Measurements from ENCODE around the gene ATF4. TPM values are rescaled to one million over a fixed set of nuclear protein-coding genes. Genes with fewer than 3 reads are reported as not detected.

ATF4 gene
- total RNA-seq, 1 donor from 2014 or later, result 508 TPM

DNA sequence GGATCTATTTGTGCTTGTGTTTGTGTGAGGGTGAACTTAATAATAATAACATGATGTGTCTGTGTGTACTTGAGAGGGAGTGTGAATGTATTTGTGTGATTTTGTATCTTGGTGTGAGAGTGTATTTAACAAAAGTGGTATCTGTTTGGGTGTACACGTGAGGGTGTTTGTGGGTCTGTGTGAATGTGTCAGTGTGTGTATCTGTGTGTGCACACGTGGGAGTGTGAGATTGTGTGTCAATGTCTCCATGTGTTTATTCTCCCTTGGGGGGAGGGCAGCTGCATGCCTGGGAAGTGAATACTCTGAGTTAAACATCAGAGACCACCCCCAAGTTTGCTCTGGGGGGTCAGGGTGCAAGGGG is 27.2 kb downstream of the ATF4 start:
- DNase-seq (ENCODE audit: low read depth) (no peak), FAIRE-seq (no peak)
- H3K36me3 Mint-ChIP-seq (ENCODE audit: low read depth, unreplicated experiment), result no peaks in the 10 kb centered on the region
- H3K4me1 Mint-ChIP-seq (ENCODE audit: low read depth, unreplicated experiment), result peaks cover 12% of the 10 kb centered on the region
- peaks cover 60% of the 10 kb centered on the region for H3K27me3 Mint-ChIP-seq (ENCODE audit: low read depth, unreplicated experiment)
- no peak overlapping the region for H3K27ac ChIP-seq (ENCODE audit: low read depth, low read length)
- H3K27me3 ChIP-seq (ENCODE audit: insufficient read depth, low read length), result peaks cover 22% of the 10 kb centered on the region
- TF ChIP-seq CTCF (IDR thresholded peaks at IDR 0.05; ENCODE audit: insufficient read depth, low read depth, low read length) (no peak), EZH2 (IDR thresholded peaks at IDR 0.05; ENCODE audit: insufficient read depth, low read length) (no peak)
- H3K4me1 ChIP-seq (ENCODE audit: insufficient read depth, low read length), result peaks cover 3% of the 10 kb centered on the region
- no peak overlapping the region for H3K4me3 Mint-ChIP-seq (ENCODE audit: unreplicated experiment)
- H4K20me1 ChIP-seq (ENCODE audit: insufficient read depth, low read length), result no peaks in the 10 kb centered on the region
- H3K9me3 Mint-ChIP-seq (ENCODE audit: unreplicated experiment), result no peaks in the 10 kb centered on the region
- H2AFZ ChIP-seq (ENCODE audit: low read depth, low read length), result no peak overlapping the region
- H3K9me3 ChIP-seq (ENCODE audit: insufficient read depth, low read depth, low read length), result no peaks in the 10 kb centered on the region
- no peaks in the 10 kb centered on the region for H3K36me3 ChIP-seq (ENCODE audit: insufficient read depth, low read length)
- H3K4me3 ChIP-seq (ENCODE audit: insufficient read depth, low read depth, low read length), result no peak overlapping the region
- no peak overlapping the region for H3K4me2 ChIP-seq (ENCODE audit: low read length)
- H3K9ac ChIP-seq (ENCODE audit: low read length), result no peak overlapping the region
- no peak overlapping the region for H3K27ac Mint-ChIP-seq (ENCODE audit: unreplicated experiment)
- no peaks in the 10 kb centered on the region for H3K79me2 ChIP-seq (ENCODE audit: insufficient read depth, low read length)

DNA sequence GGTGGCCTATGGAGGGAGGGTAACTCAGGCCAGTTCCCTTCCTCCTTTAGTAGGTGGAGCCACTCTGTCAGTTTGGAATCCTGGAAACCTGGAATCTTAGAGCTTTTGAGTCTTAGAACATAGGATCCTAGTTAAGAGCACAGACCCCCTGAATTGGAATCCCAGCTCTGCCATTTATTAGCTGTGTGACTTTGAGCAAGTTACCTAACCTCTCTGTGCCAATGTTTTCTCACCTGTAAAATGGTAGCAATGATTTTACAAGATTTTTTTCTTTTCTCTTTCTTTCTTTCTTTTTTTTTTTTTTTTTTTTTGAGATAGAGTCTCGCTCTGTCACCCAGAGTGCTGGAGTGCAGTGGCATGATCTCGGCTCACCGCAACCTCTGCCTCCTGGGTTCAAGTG is 33.1 kb downstream of the ATF4 start:
- no peaks in the 10 kb centered on the region for H3K9me3 ChIP-seq (ENCODE audit: insufficient read depth, low read depth, low read length)
- DNase-seq (ENCODE audit: low read depth) (no peak), FAIRE-seq (no peak)
- H3K27me3 ChIP-seq (ENCODE audit: insufficient read depth, low read length), result peaks cover 45% of the 10 kb centered on the region
- no peak overlapping the region for H3K27ac ChIP-seq (ENCODE audit: low read depth, low read length)
- TF ChIP-seq CTCF (IDR thresholded peaks at IDR 0.05; ENCODE audit: insufficient read depth, low read depth, low read length), result no peak
- no peak for TF ChIP-seq EZH2 (IDR thresholded peaks at IDR 0.05; ENCODE audit: insufficient read depth, low read length)
- Mint-ChIP-seq H3K27ac (ENCODE audit: unreplicated experiment) (no peak overlapping the region), H3K27me3 (ENCODE audit: low read depth, unreplicated experiment) (peaks cover 59% of the 10 kb centered on the region), H3K4me1 (ENCODE audit: low read depth, unreplicated experiment) (no peaks in the 10 kb centered on the region), H3K4me3 (ENCODE audit: unreplicated experiment) (no peak overlapping the region), H3K9me3 (ENCODE audit: unreplicated experiment) (no peaks in the 10 kb centered on the region), H3K36me3 (ENCODE audit: low read depth, unreplicated experiment) (peaks cover 3% of the 10 kb centered on the region)
- H3K4me3 ChIP-seq (ENCODE audit: insufficient read depth, low read depth, low read length), result no peak overlapping the region
- no peak overlapping the region for H3K9ac ChIP-seq (ENCODE audit: low read length)
- H3K4me2 ChIP-seq (ENCODE audit: low read length), result no peak overlapping the region
- no peaks in the 10 kb centered on the region for H3K79me2 ChIP-seq (ENCODE audit: insufficient read depth, low read length)
- no peaks in the 10 kb centered on the region for H3K4me1 ChIP-seq (ENCODE audit: insufficient read depth, low read length)
- H4K20me1 ChIP-seq (ENCODE audit: insufficient read depth, low read length), result no peaks in the 10 kb centered on the region
- no peaks in the 10 kb centered on the region for H3K36me3 ChIP-seq (ENCODE audit: insufficient read depth, low read length)
- no peak overlapping the region for H2AFZ ChIP-seq (ENCODE audit: low read depth, low read length)

DNA sequence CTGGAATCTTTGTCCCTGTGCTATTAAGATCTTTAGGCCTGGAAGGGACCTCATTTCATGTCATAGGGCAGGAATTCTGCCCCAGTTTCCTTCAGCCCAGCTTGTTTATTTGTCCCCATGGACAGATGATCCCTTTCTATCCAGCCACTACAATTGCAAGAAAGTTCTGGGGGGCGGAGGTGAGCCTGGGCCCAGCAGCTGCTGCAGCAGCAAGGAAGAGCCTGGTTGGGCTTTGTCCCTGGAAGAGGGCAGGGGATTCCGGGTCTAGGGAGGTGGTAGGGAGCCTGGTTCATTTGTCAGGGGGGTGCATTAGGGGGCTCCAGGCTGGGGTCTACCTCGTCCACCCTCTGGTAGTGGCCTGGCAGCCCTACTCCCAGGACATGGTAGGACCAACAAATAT is 33.8 kb downstream of the ATF4 start:
- DNase-seq (ENCODE audit: low read depth) (no peak), FAIRE-seq (no peak)
- H3K79me2 ChIP-seq (ENCODE audit: insufficient read depth, low read length), result no peaks in the 10 kb centered on the region
- no peak overlapping the region for H2AFZ ChIP-seq (ENCODE audit: low read depth, low read length)
- H3K27me3 ChIP-seq (ENCODE audit: insufficient read depth, low read length), result peaks cover 48% of the 10 kb centered on the region
- no peaks in the 10 kb centered on the region for H3K36me3 ChIP-seq (ENCODE audit: insufficient read depth, low read length)
- no peak overlapping the region for H3K4me2 ChIP-seq (ENCODE audit: low read length)
- H3K9ac ChIP-seq (ENCODE audit: low read length), result no peak overlapping the region
- no peaks in the 10 kb centered on the region for H3K4me1 Mint-ChIP-seq (ENCODE audit: low read depth, unreplicated experiment)
- H3K27me3 Mint-ChIP-seq (ENCODE audit: low read depth, unreplicated experiment), result peaks cover 59% of the 10 kb centered on the region
- no peak overlapping the region for H3K27ac Mint-ChIP-seq (ENCODE audit: unreplicated experiment)
- H3K9me3 ChIP-seq (ENCODE audit: insufficient read depth, low read depth, low read length), result no peaks in the 10 kb centered on the region
- H3K4me3 ChIP-seq (ENCODE audit: insufficient read depth, low read depth, low read length), result no peak overlapping the region
- no peak overlapping the region for H3K4me3 Mint-ChIP-seq (ENCODE audit: unreplicated experiment)
- H3K36me3 Mint-ChIP-seq (ENCODE audit: low read depth, unreplicated experiment), result peaks cover 3% of the 10 kb centered on the region
- H3K9me3 Mint-ChIP-seq (ENCODE audit: unreplicated experiment), result no peaks in the 10 kb centered on the region
- no peak overlapping the region for H3K27ac ChIP-seq (ENCODE audit: low read depth, low read length)
- TF ChIP-seq EZH2 (IDR thresholded peaks at IDR 0.05; ENCODE audit: insufficient read depth, low read length), result no peak
- TF ChIP-seq CTCF (IDR thresholded peaks at IDR 0.05; ENCODE audit: insufficient read depth, low read depth, low read length), result no peak
- H3K4me1 ChIP-seq (ENCODE audit: insufficient read depth, low read length), result no peaks in the 10 kb centered on the region
- no peaks in the 10 kb centered on the region for H4K20me1 ChIP-seq (ENCODE audit: insufficient read depth, low read length)
